OCI-LY1 (cell line): ENCODE measurements around the gene DHRS7C.

Source experiments
- EZH2 ChIP-seq: fragments of 200-600 bp; sonication (generic), shearing (Covaris generic); IDR thresholded peaks from 2 replicates; pipeline ENCODE4 v1.8.0; 2017; ENCODE audit warnings: borderline replicate concordance, mixed run types, mild to moderate bottlenecking, antibody characterized with exemption, low read length, moderate library complexity, mixed read lengths
- TF ChIP-seq, protein P1 (sequence below): fragments of 200-600 bp; sonication (generic), shearing (Covaris generic); IDR thresholded peaks from 2 replicates; pipeline ENCODE4 v1.5.1; 2017; ENCODE audit warnings: mild to moderate bottlenecking, antibody characterized with exemption, low read length, moderate library complexity, mixed read lengths

DNA sequence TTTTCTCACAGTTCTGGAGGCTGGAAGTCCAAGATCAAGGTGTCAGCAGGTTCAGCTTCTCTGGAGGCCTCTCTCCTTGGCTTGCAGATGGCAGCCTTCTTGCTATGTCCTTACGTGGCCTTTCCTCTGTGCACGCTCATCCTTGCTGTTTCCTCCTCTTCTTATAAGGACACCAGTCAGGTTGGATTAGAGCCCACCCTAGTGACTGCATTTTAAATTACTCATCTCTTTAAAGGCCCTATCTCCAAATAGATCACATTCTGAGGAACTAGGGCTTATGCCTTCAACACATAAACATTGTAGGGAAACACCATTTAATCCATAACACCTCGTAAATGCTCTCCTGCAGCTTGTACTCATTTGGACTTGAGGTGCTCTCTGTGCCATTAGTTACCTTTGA lies 36.3 kb downstream of the DHRS7C start:
- TF ChIP-seq, protein P1, sequence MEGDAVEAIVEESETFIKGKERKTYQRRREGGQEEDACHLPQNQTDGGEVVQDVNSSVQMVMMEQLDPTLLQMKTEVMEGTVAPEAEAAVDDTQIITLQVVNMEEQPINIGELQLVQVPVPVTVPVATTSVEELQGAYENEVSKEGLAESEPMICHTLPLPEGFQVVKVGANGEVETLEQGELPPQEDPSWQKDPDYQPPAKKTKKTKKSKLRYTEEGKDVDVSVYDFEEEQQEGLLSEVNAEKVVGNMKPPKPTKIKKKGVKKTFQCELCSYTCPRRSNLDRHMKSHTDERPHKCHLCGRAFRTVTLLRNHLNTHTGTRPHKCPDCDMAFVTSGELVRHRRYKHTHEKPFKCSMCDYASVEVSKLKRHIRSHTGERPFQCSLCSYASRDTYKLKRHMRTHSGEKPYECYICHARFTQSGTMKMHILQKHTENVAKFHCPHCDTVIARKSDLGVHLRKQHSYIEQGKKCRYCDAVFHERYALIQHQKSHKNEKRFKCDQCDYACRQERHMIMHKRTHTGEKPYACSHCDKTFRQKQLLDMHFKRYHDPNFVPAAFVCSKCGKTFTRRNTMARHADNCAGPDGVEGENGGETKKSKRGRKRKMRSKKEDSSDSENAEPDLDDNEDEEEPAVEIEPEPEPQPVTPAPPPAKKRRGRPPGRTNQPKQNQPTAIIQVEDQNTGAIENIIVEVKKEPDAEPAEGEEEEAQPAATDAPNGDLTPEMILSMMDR, result no peak
- no peak for TF ChIP-seq EZH2
